ENCODE data around the gene DAGLB. TPM values are rescaled to one million over a fixed set of nuclear protein-coding genes. Genes with fewer than 3 reads are reported as not detected.

DAGLB gene
- polyA plus RNA-seq, 1 donor (not counting 4 experiments of a cell fraction or from before 2014, with no cell fraction given): 15.5 TPM

DNA sequence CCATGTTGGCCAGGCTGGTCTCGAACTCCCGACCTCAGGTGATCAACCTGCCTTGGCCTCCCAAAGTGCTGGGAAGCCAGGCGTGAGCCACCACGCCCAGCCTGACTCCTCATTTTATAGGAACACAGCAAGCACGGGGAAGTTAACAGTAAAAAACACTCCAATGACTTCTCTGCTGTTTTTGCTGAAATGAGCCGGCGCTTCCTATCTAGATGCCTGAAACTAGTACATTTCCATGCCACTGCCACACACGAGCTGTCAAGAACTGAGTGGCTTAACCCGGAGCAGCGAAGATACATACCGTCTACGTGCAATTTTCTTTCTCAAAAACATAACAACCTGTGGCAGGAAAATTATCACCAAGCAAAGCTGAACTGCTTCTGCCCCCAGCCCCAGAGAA, 16.8 kb downstream of the DAGLB start:
- H3K27me3 ChIP-seq (ENCODE audit: control insufficient read depth, extremely low read depth, insufficient read depth, low read length): no peaks in the 10 kb centered on the region
- H3K9me3 ChIP-seq (ENCODE audit: control insufficient read depth, low read depth, low read length): no peaks in the 10 kb centered on the region
- FAIRE-seq (no peak), DNase-seq (ENCODE audit: low read depth, low spot score) (no peak)
- H3K9ac ChIP-seq (ENCODE audit: control insufficient read depth, extremely low read depth, insufficient read depth, low read length): no peak overlapping the region
- H3K9me1 ChIP-seq (ENCODE audit: control insufficient read depth, extremely low read depth, insufficient read depth, low read length): peaks cover 2% of the 10 kb centered on the region
- peaks cover 14% of the 10 kb centered on the region for H3K79me2 ChIP-seq (ENCODE audit: control insufficient read depth, insufficient read depth, low read length)
- peaks cover 4% of the 10 kb centered on the region for H4K20me1 ChIP-seq (ENCODE audit: control insufficient read depth, extremely low read depth, insufficient read depth, low read length)
- H3K27ac ChIP-seq (ENCODE audit: control insufficient read depth, insufficient read depth, low read length): no peak overlapping the region
- no peak overlapping the region for H3K4me3 ChIP-seq (ENCODE audit: control insufficient read depth in 2 of 3, extremely low read depth in 1 of 3, insufficient read depth in 2 of 3, low read depth in 1 of 3, low read length in 3 of 3)
- H3K36me3 ChIP-seq (ENCODE audit: control insufficient read depth in 2 of 2, extremely low read depth in 1 of 2, insufficient read depth in 2 of 2, low read length in 2 of 2): peaks cover 20 to 22% of the 10 kb centered on the region in 2 experiments
- H3K4me2 ChIP-seq (ENCODE audit: control insufficient read depth, extremely low read depth, insufficient read depth, low read depth, low read length): no peak overlapping the region
- TF ChIP-seq EZH2 (IDR thresholded peaks at IDR 0.05; ENCODE audit: low read length): no peak
- TF ChIP-seq, protein P1, sequence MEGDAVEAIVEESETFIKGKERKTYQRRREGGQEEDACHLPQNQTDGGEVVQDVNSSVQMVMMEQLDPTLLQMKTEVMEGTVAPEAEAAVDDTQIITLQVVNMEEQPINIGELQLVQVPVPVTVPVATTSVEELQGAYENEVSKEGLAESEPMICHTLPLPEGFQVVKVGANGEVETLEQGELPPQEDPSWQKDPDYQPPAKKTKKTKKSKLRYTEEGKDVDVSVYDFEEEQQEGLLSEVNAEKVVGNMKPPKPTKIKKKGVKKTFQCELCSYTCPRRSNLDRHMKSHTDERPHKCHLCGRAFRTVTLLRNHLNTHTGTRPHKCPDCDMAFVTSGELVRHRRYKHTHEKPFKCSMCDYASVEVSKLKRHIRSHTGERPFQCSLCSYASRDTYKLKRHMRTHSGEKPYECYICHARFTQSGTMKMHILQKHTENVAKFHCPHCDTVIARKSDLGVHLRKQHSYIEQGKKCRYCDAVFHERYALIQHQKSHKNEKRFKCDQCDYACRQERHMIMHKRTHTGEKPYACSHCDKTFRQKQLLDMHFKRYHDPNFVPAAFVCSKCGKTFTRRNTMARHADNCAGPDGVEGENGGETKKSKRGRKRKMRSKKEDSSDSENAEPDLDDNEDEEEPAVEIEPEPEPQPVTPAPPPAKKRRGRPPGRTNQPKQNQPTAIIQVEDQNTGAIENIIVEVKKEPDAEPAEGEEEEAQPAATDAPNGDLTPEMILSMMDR (optimal IDR thresholded peaks at IDR 0.05 in 1 of 3, IDR thresholded peaks at IDR 0.05 in 1 of 3, conservative IDR thresholded peaks at IDR 0.05 in 1 of 3; ENCODE audit: extremely low read depth in 1 of 3, insufficient read depth in 2 of 3, low read length in 3 of 3): no peak
- no peak overlapping the region for H2AFZ ChIP-seq (ENCODE audit: control insufficient read depth, low read length)
- dilution Hi-C loops (cut with MboI; ENCODE audit: extremely low pct_ligation_motif_present, low sequenced_read_pairs): no loop called here
- peaks cover 3% of the 10 kb centered on the region for H3K4me1 ChIP-seq (ENCODE audit: control insufficient read depth, extremely low read depth, insufficient read depth, low read length)

DNA sequence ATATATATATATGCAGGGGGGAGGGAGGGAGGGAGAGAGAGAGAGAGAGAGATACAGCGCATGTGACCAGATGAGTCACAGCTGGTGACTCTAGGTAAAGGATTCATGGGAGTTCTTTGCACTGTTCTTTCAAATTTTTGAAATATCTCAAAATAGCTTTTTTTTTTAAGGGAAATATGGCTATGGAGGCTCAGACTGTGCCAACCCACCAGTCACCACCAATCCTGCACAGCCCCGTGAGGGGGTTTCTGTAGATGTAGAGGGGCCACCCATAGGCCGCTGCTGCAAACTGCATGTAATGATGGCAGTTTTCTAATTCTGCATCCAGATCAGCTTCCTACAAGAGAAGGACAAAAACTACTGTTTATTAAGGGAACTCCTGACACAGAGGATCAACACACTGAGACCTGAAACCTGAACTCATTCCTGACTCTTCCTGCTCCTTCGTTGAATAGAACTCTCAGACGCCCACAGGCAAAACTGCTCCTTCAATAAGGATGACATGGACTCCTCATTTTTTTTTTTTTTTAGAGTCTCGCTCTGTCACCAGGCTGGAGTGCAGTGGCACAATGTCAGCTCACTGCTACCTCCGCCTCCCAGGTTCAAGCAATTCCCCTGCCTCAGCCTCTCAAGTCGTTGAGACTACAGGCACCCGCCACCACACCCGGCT, 17.3 kb downstream of the DAGLB start:
- H3K9me1 ChIP-seq (ENCODE audit: control insufficient read depth, extremely low read depth, insufficient read depth, low read length): peaks cover 2% of the 10 kb centered on the region
- peak overlapping the region; percentile 40 for H3K27ac ChIP-seq (ENCODE audit: control insufficient read depth, insufficient read depth, low read length)
- no peak for DNase-seq (ENCODE audit: low read depth, low spot score)
- no peak overlapping the region for H3K9ac ChIP-seq (ENCODE audit: control insufficient read depth, extremely low read depth, insufficient read depth, low read length)
- dilution Hi-C loops (cut with MboI; ENCODE audit: extremely low pct_ligation_motif_present, low sequenced_read_pairs): no loop called here
- peaks cover 13% of the 10 kb centered on the region for H3K79me2 ChIP-seq (ENCODE audit: control insufficient read depth, insufficient read depth, low read length)
- H3K4me3 ChIP-seq (ENCODE audit: control insufficient read depth in 2 of 3, extremely low read depth in 1 of 3, insufficient read depth in 2 of 3, low read depth in 1 of 3, low read length in 3 of 3): no peak overlapping the region
- H3K27me3 ChIP-seq (ENCODE audit: control insufficient read depth, extremely low read depth, insufficient read depth, low read length): no peaks in the 10 kb centered on the region
- peaks cover 26 to 27% of the 10 kb centered on the region in 2 experiments for H3K36me3 ChIP-seq (ENCODE audit: control insufficient read depth in 2 of 2, extremely low read depth in 1 of 2, insufficient read depth in 2 of 2, low read length in 2 of 2)
- peaks cover 4% of the 10 kb centered on the region for H4K20me1 ChIP-seq (ENCODE audit: control insufficient read depth, extremely low read depth, insufficient read depth, low read length)
- no peak overlapping the region for H2AFZ ChIP-seq (ENCODE audit: control insufficient read depth, low read length)
- no peak overlapping the region for H3K4me2 ChIP-seq (ENCODE audit: control insufficient read depth, extremely low read depth, insufficient read depth, low read depth, low read length)
- FAIRE-seq: no peak
- H3K9me3 ChIP-seq (ENCODE audit: control insufficient read depth, low read depth, low read length): no peaks in the 10 kb centered on the region
- no peak for TF ChIP-seq EZH2 (IDR thresholded peaks at IDR 0.05; ENCODE audit: low read length)
- TF ChIP-seq, protein P1 (optimal IDR thresholded peaks at IDR 0.05 in 1 of 3, IDR thresholded peaks at IDR 0.05 in 1 of 3, conservative IDR thresholded peaks at IDR 0.05 in 1 of 3; ENCODE audit: extremely low read depth in 1 of 3, insufficient read depth in 2 of 3, low read length in 3 of 3): peak in 1 of 3 experiments; percentile 21
- H3K4me1 ChIP-seq (ENCODE audit: control insufficient read depth, extremely low read depth, insufficient read depth, low read length): peaks cover 3% of the 10 kb centered on the region
